Tibial nerve (tissue), 4 donors: ENCODE results near the gene FBXL2. TPM values are rescaled to one million over a fixed set of nuclear protein-coding genes. Genes with fewer than 3 reads are reported as not detected.

Experiments used
- DNase-seq, 2 donors: peaks; one replicate each; pipeline ENCODE4 v3.0.0-alpha.2; 2019; ENCODE audit warnings: low spot score in 2 of 2
- H3K27ac ChIP-seq, 4 donors: fragments of 200-600 bp; sonication (generic) in 3 of 4; one replicate each; pipeline ENCODE4 v1.5.1; 2017 to 2019; ENCODE audit warnings: mild to moderate bottlenecking in 1 of 4
- H3K27me3 ChIP-seq, 2 donors: fragments of 200-600 bp; sonication (generic) in 1 of 2; one replicate each; pipeline versions ENCODE4 v1.5.1 to v1.6.0; 2017 to 2019
- H3K36me3 ChIP-seq, 3 donors: fragments of 200-600 bp; sonication (generic); one replicate each; pipeline ENCODE4 v1.5.1; 2018 to 2019
- H3K4me1 ChIP-seq, 4 donors: fragments of 200-600 bp; sonication (generic) in 3 of 4; one replicate each; pipeline ENCODE4 v1.5.1; 2017 to 2019
- H3K4me3 ChIP-seq, 4 donors: fragments of 200-600 bp; sonication (generic) in 3 of 4; one replicate each; pipeline ENCODE4 v1.5.1; 2017 to 2019; ENCODE audit warnings: mild to moderate bottlenecking in 1 of 4, moderate library complexity in 1 of 4
- H3K9me3 ChIP-seq, 4 donors: fragments of 200-600 bp; sonication (generic) in 3 of 4; one replicate each; pipeline ENCODE4 v1.5.1; 2017 to 2019
- CTCF ChIP-seq, 5 experiments: fragments of 200-600 bp in 3 of 5; fragments of 450-650 bp in 2 of 5; sonication (generic) in 3 of 5; IDR thresholded peaks; one replicate each; pipeline ENCODE4 v1.5.1; 2016 to 2019; ENCODE audit warnings: antibody characterized with exemption in 5 of 5, mild to moderate bottlenecking in 3 of 5, moderate library complexity in 2 of 5
- EP300 ChIP-seq, 2 donors: sonication (generic); formaldehyde crosslinking; IDR thresholded peaks; one replicate each; pipeline ENCODE4 v1.6.1; 2017; ENCODE audit warnings: antibody characterized with exemption in 2 of 2, mild to moderate bottlenecking in 1 of 2
- POLR2A ChIP-seq, 2 donors: fragments of 450-650 bp; IDR thresholded peaks; one replicate each; pipeline ENCODE4 v1.6.1; 2017; ENCODE audit warnings: antibody characterized with exemption in 2 of 2, mild to moderate bottlenecking in 2 of 2, moderate library complexity in 2 of 2
- WGBS, 2 donors: methylation state at CpG; one replicate each; pipeline ENCODE4 v1.1.5; 2018; 5-methylcytosine and 5-hydroxymethylcytosine counted together
- total RNA-seq, 4 donors: library from RNA; depleted of rRNA; stranded (reverse); fragments of >200 nt; gene quantifications; one replicate each; pipeline ENCODE4 v1.1.0, GENCODE V29; 2016

Gene FBXL2
- total RNA-seq, 4 donors from 2014 or later, result 14.7 to 21.2 (median 17.2) TPM

GRCh38 chr3:33236005-33236404, 41.2 kb upstream of the FBXL2 start:
- H3K4me3 ChIP-seq, result no peak overlapping the region
- H3K27me3 ChIP-seq, result no peaks in the 10 kb centered on the region
- H3K4me1 ChIP-seq, result no peaks in the 10 kb centered on the region
- no peaks in the 10 kb centered on the region for H3K36me3 ChIP-seq
- TF ChIP-seq CTCF (IDR thresholded peaks at IDR 0.05) (no peak), EP300 (IDR thresholded peaks at IDR 0.05) (no peak), POLR2A (IDR thresholded peaks at IDR 0.05) (no peak)
- 68 to 76% methylated on average over 2 of the region's 2 CpGs for WGBS, 2 donors
- no peak for DNase-seq
- H3K27ac ChIP-seq, result no peak overlapping the region
- peaks cover 0 to 11% (median 0%) of the 10 kb centered on the region in 4 donors for H3K9me3 ChIP-seq

- no peak overlapping the region for H3K4me3 ChIP-seq
- TF ChIP-seq EP300 (IDR thresholded peaks at IDR 0.05) (no peak), POLR2A (IDR thresholded peaks at IDR 0.05) (no peak), CTCF (IDR thresholded peaks at IDR 0.05) (no peak)
- H3K27me3 ChIP-seq, result no peaks in the 10 kb centered on the region
- H3K9me3 ChIP-seq, result peaks cover 0 to 11% (median 0%) of the 10 kb centered on the region in 4 donors
- H3K4me1 ChIP-seq, result no peaks in the 10 kb centered on the region
- no peak for DNase-seq
- 90 to 92% methylated on average over 4 of the region's 4 CpGs for WGBS, 2 donors
- no peak overlapping the region for H3K27ac ChIP-seq
- H3K36me3 ChIP-seq, result no peaks in the 10 kb centered on the region
Observed at GRCh38 chr3:33237439-33237838, 39.8 kb upstream of the FBXL2 start.

GRCh38 chr3:33238923-33239322, 38.3 kb upstream of the FBXL2 start:
- TF ChIP-seq POLR2A (IDR thresholded peaks at IDR 0.05), result no peak
- TF ChIP-seq EP300 (IDR thresholded peaks at IDR 0.05), result no peak
- TF ChIP-seq CTCF (IDR thresholded peaks at IDR 0.05), result no peak
- H3K27me3 ChIP-seq, result no peaks in the 10 kb centered on the region
- no peak overlapping the region for H3K27ac ChIP-seq
- peaks cover 0 to 11% (median 0%) of the 10 kb centered on the region in 4 donors for H3K9me3 ChIP-seq
- 89 to 91% methylated on average over 1 of the region's 1 CpG for WGBS, 2 donors
- H3K4me1 ChIP-seq, result no peaks in the 10 kb centered on the region
- DNase-seq, result no peak
- H3K4me3 ChIP-seq, result no peak overlapping the region
- H3K36me3 ChIP-seq, result no peaks in the 10 kb centered on the region

- H3K27ac ChIP-seq, result no peak overlapping the region
- no peak for TF ChIP-seq EP300 (IDR thresholded peaks at IDR 0.05)
- no peak for TF ChIP-seq CTCF (IDR thresholded peaks at IDR 0.05)
- TF ChIP-seq POLR2A (IDR thresholded peaks at IDR 0.05), result no peak
Observed at GRCh38 chr3:33240261-33240660, 37.0 kb upstream of the FBXL2 start.

GRCh38 chr3:33246786-33247185, 30.5 kb upstream of the FBXL2 start:
- Histone ChIP-seq H3K27ac (no peak overlapping the region), H3K36me3 (no peaks in the 10 kb centered on the region)
- TF ChIP-seq EP300 (IDR thresholded peaks at IDR 0.05) (no peak), POLR2A (IDR thresholded peaks at IDR 0.05) (no peak)

More at GRCh38 chr3:33240261-33240660, 37.0 kb upstream of the FBXL2 start:
- H3K9me3 ChIP-seq, result peaks cover 0 to 11% (median 0%) of the 10 kb centered on the region in 4 donors
- H3K36me3 ChIP-seq, result no peaks in the 10 kb centered on the region
- no peaks in the 10 kb centered on the region for H3K4me1 ChIP-seq
- WGBS, 2 donors, result 53 to 77% methylated on average over 1 of the region's 1 CpG
- no peak for DNase-seq
- H3K27me3 ChIP-seq, result no peaks in the 10 kb centered on the region
- no peak overlapping the region for H3K4me3 ChIP-seq

GRCh38 chr3:33250712-33251111, 26.5 kb upstream of the FBXL2 start:
- DNase-seq, result no peak
- no peak overlapping the region for H3K27ac ChIP-seq
- H3K4me1 ChIP-seq, result no peaks in the 10 kb centered on the region
- H3K36me3 ChIP-seq, result no peaks in the 10 kb centered on the region
- H3K9me3 ChIP-seq, result no peaks in the 10 kb centered on the region
- H3K27me3 ChIP-seq, result no peaks in the 10 kb centered on the region
- 17 to 46% methylated on average over 1 of the region's 1 CpG for WGBS, 2 donors
- no peak overlapping the region for H3K4me3 ChIP-seq
- no peak for TF ChIP-seq POLR2A (IDR thresholded peaks at IDR 0.05)
- no peak for TF ChIP-seq EP300 (IDR thresholded peaks at IDR 0.05)
- TF ChIP-seq CTCF (IDR thresholded peaks at IDR 0.05), result no peak

More at GRCh38 chr3:33246786-33247185, 30.5 kb upstream of the FBXL2 start:
- no peak for DNase-seq
- Histone ChIP-seq H3K27me3 (no peaks in the 10 kb centered on the region), H3K9me3 (no peaks in the 10 kb centered on the region), H3K4me1 (no peaks in the 10 kb centered on the region), H3K4me3 (no peak overlapping the region)
